GM12878 (cell line): Measurements from ENCODE around the gene KLHL10. TPM values are rescaled to one million over a fixed set of nuclear protein-coding genes. Genes with fewer than 3 reads are reported as not detected.

ENCODE experiments used
- ATAC-seq: fragments of 200-7000 bp; cut with Tn5 transposase; 3 replicates; pipeline ENCODE4 v1.9.1; 2020; ENCODE audit warnings: mild to moderate bottlenecking, moderate library complexity
- BruUV-seq: library from RNA; stranded (reverse); fragments of 400-500 nt; replicated peaks from 2 replicates; lab custom pipeline; 2021; lab: Mats Ljungman, UMichigan
- CTCF ChIA-PET: fragments of 300-600 bp; sonication (Branson Sonifier 250); formaldehyde crosslinking; extraction: SDS; loops from one replicate; lab custom pipeline; 2021; ENCODE audit warnings: inconsistent platforms; lab: Yijun Ruan, JAX
- POLR2A ChIA-PET: fragments of 350-600 bp; formaldehyde crosslinking; extraction: SDS; loops from one replicate; lab custom pipeline; 2021; ENCODE audit warnings: inconsistent platforms; lab: Charles Lee
- RAD21 ChIA-PET: fragments of 300-600 bp; sonication (Branson Sonifier 250); formaldehyde crosslinking; loops from one replicate; lab custom pipeline; 2023; ENCODE audit warnings: antibody characterized with exemption; ENCODE audit not compliant: unreplicated experiment; lab: Charles Lee
- SMC1A ChIA-PET: fragments of 300-600 bp; sonication (Branson Sonifier 250); formaldehyde crosslinking; loops from one replicate; lab custom pipeline; 2023; ENCODE audit not compliant: unreplicated experiment, uncharacterized antibody; lab: Charles Lee
- DNase-seq: peaks from one replicate; pipeline ENCODE4 v3.0.0-alpha.2; 2011; ENCODE audit warnings: low read depth, low spot score
- FAIRE-seq: peaks from 3 replicates; lab custom pipeline; 2011; peaks lifted over from hg19 to GRCh38; lab: Jason Lieb, UNC
- H2AFZ ChIP-seq: 2 replicates; pipeline ENCODE4 v1.6.0; 2011; ENCODE audit warnings: low read depth, low read length, control low read depth; ENCODE audit not compliant: control insufficient read depth
- H3K27ac ChIP-seq: 2 replicates; pipeline ENCODE4 v1.5.1; 2011; ENCODE audit warnings: control low read depth; ENCODE audit not compliant: control insufficient read depth, insufficient read depth
- H3K27me3 ChIP-seq, 2 experiments: replicated peaks in 1 of 2; 2 replicates each; pipeline versions ENCODE4 v1.6.0 to v1.6.1; 2011; ENCODE audit warnings: low read length in 1 of 2; ENCODE audit not compliant: control insufficient read depth in 2 of 2, insufficient read depth in 2 of 2
- H3K36me3 ChIP-seq, 2 experiments: 2 replicates each; pipeline ENCODE4 v1.5.1; 2011; ENCODE audit warnings: low read length in 1 of 2; ENCODE audit not compliant: control insufficient read depth in 2 of 2, insufficient read depth in 2 of 2
- H3K4me1 ChIP-seq: 2 replicates; pipeline ENCODE4 v1.6.1; 2011; ENCODE audit warnings: mild to moderate bottlenecking, low read length, moderate library complexity, mixed read lengths; ENCODE audit not compliant: control insufficient read depth, insufficient read depth
- H3K4me2 ChIP-seq: 2 replicates; pipeline ENCODE4 v1.6.0; 2011; ENCODE audit warnings: control low read depth; ENCODE audit not compliant: control insufficient read depth, insufficient read depth
- H3K4me3 ChIP-seq: fragments of 200-600 bp; sonication (generic); 2 replicates; pipeline ENCODE4 v1.5.1; 2016
- H3K79me2 ChIP-seq: 2 replicates; pipeline ENCODE4 v1.6.0; 2011; ENCODE audit warnings: low read length; ENCODE audit not compliant: control insufficient read depth, insufficient read depth
- H3K9ac ChIP-seq: 2 replicates; pipeline ENCODE4 v1.8.0; 2011; ENCODE audit warnings: low read length, control low read depth, mixed read lengths; ENCODE audit not compliant: control insufficient read depth, insufficient read depth
- H3K9me3 ChIP-seq: replicated peaks from 3 replicates; pipeline ENCODE4 v1.5.1; 2011; ENCODE audit warnings: mild to moderate bottlenecking, low read length; ENCODE audit not compliant: control insufficient read depth, insufficient read depth
- H4K20me1 ChIP-seq: 2 replicates; pipeline ENCODE4 v1.6.0; 2011; ENCODE audit not compliant: control insufficient read depth, insufficient read depth
- ASH2L ChIP-seq: fragments of 300-600, 200-600 bp; sonication (generic); IDR thresholded peaks from 2 replicates; pipeline ENCODE4 v1.6.1; 2017; ENCODE audit warnings: low read depth, mild to moderate bottlenecking, borderline replicate concordance
- NFIC ChIP-seq: IDR thresholded peaks from 2 replicates; pipeline ENCODE4 v1.6.1; 2012; ENCODE audit warnings: low read depth, mild to moderate bottlenecking, inconsistent platforms, low read length, moderate library complexity
- NRF1 ChIP-seq: conservative IDR thresholded peaks from 2 replicates; pipeline ENCODE4 v1.6.1; 2011; ENCODE audit warnings: mild to moderate bottlenecking, low read depth, low read length, improper control_type of control experiment
- ZBED1 ChIP-seq: IDR thresholded peaks from 2 replicates; pipeline ENCODE4 v1.6.1; 2016; ENCODE audit warnings: borderline replicate concordance
- WGBS: methylation state at CpG from one replicate; pipeline ENCODE4 v1.1.6; 2016; ENCODE audit warnings: low lambda C conversion rate; ENCODE audit not compliant: insufficient replicate concordance, insufficient coverage; ENCODE audit errors: missing lambda C conversion rate; 5-methylcytosine and 5-hydroxymethylcytosine counted together
- in situ Hi-C: fragments of 300-500 bp; cut with MboI; formaldehyde crosslinking; loops from 9 replicates; pipeline ENCODE4 v1.14.3; 2018; ENCODE audit warnings: mixed read lengths
- intact Hi-C: fragments of 100-400 bp; cut with micrococcal nuclease; formaldehyde crosslinking; loops from one replicate; pipeline ENCODE4 v1.14.2; 2022; ENCODE audit not compliant: unreplicated experiment
- polyA plus RNA-seq, 11 experiments: library from polyadenylated mRNA; depleted of rRNA in 4 of 11; unstranded in 6 of 11; stranded (reverse) in 5 of 11; fragments of >200 nt; fragmentation: Nextera tagmentation in 4 of 11; fragmentation: Illumina TruSeq in 1 of 11; extraction: Ambion mirVana in 4 of 11; extraction: Trizol in 1 of 11; gene quantifications; 1 replicate in 1 of 11; 2 replicates in 10 of 11; pipeline versions ENCODE4 v1.2.1 to v1.2.3, GENCODE V29; 2011 to 2016; ENCODE audit warnings: inconsistent platforms in 2 of 11, missing spikeins in 2 of 11, low read depth in 1 of 11
- total RNA-seq, 4 experiments: library from RNA; depleted of rRNA in 3 of 4; stranded (reverse); fragments of >200 nt in 3 of 4; fragmentation: Illumina TruSeq in 1 of 4; extraction: Trizol in 1 of 4; gene quantifications; 2 replicates each; pipeline versions ENCODE4 v1.2.1 to v1.2.3, GENCODE V29; 2013 to 2021
- TF ChIP-seq, protein P1 (sequence below): fragments of 450-650 bp; IDR thresholded peaks from 2 replicates; pipeline ENCODE4 v1.6.1; 2018; ENCODE audit warnings: mild to moderate bottlenecking, low read depth, moderate library complexity; ENCODE audit not compliant: partially characterized antibody
- TF ChIP-seq, protein P2 (sequence below): fragments of 450-650 bp; conservative IDR thresholded peaks from 2 replicates; pipeline ENCODE4 v1.6.1; 2017; ENCODE audit warnings: mild to moderate bottlenecking, moderate library complexity
- TF ChIP-seq, protein P3 (sequence below): fragments of 450-650 bp; IDR thresholded peaks from 2 replicates; pipeline ENCODE4 v1.6.1; 2017; ENCODE audit warnings: mild to moderate bottlenecking, moderate library complexity
- TF ChIP-seq, protein P4 (sequence below), 3 experiments: IDR thresholded peaks in 2 of 3; conservative IDR thresholded peaks in 1 of 3; 2 replicates each; pipeline ENCODE4 v1.5.1; 2011; ENCODE audit warnings: low read depth in 3 of 3, low read length in 3 of 3, mild to moderate bottlenecking in 3 of 3, control low read depth in 2 of 3, moderate library complexity in 2 of 3, inconsistent platforms in 1 of 3, mixed read lengths in 1 of 3; ENCODE audit not compliant: control insufficient read depth in 2 of 3, insufficient read depth in 1 of 3; ENCODE audit errors: extremely low read depth in 1 of 3
- TF ChIP-seq, protein P5 (sequence below): IDR thresholded peaks from 2 replicates; pipeline ENCODE4 v1.6.1; 2011; ENCODE audit warnings: low read depth, low read length, improper control_type of control experiment, borderline replicate concordance

The KLHL10 gene
- total and polyA plus RNA-seq, 10 of the 15 experiments (the other 5 are each of a cell fraction or from before 2014, with no cell fraction given): 0.13 to 0.62 (median 0.20) TPM; not detected in 4

DNA sequence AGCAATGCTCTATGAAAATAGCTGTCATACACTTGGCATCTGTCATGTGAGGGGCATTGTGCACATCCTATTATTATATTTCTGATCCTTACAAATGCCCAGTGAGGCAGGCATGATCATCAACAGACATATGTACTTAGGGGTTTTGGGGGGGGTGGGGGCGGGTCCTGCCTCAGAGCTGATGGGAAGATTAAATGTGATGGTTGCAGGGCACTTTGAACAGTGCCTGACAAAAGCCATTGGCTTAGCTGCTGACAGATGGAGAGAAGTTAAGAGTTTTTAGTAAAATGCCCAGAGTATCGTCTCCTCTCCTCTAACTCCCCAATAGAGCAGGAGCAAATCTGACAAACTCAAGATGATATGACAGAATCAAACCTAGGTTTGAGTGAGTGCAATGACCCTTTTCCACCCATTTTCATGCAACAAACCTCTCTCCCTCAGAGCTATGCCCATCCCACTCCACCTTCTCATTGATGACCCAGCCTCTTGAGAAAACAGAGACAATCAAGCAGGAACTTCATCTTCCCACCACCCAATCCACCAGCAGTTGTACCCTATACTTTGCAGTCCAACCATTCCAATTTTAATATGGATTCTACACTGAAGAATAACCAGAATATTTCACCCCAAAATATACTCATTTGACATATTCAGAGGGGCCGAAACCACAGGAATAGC, 22.8 kb downstream of the KLHL10 start:
- no peak for ATAC-seq
- in situ Hi-C loops: no loop called here
- no peak overlapping the region for H3K4me3 ChIP-seq
- ChIA-PET CTCF (no interaction called here), RAD21 (interaction anchor here (2.2 kb wide), 1 partner anchor 11 kb away, joined by 5 read pairs; no protein-coding TSS in a partner anchor), SMC1A (interaction anchor here (1.1 to 1.4 kb wide), 2 partner anchors 10 to 18 kb away, joined by 3 to 4 read pairs; no protein-coding TSS in a partner anchor), POLR2A (interaction anchor here (1.4 kb wide), 1 partner anchor 11 kb away, joined by 5 read pairs; no protein-coding TSS in a partner anchor)
- FAIRE-seq: no peak
- DNase-seq: no peak
- H3K4me1 ChIP-seq: peaks cover 4% of the 10 kb centered on the region; the same call in 1 of the 2 replicates
- WGBS: 76% methylated on average over 3 of the region's 3 CpGs
- H3K9me3 ChIP-seq: no peaks in the 10 kb centered on the region
- intact Hi-C loops: no loop called here
- no peak overlapping the region for H2AFZ ChIP-seq
- H4K20me1 ChIP-seq: no peaks in the 10 kb centered on the region
- H3K9ac ChIP-seq: no peak overlapping the region
- 0 out of 2 replicates have a peak overlapping the region, but pooled peaks have one; percentile 44 for H3K4me2 ChIP-seq
- no peaks in the 10 kb centered on the region for H3K36me3 ChIP-seq
- H3K27ac ChIP-seq: no peak overlapping the region
- no peaks in the 10 kb centered on the region for H3K27me3 ChIP-seq
- BruUV-seq: no TSS peak
- H3K79me2 ChIP-seq: peaks cover 41% of the 10 kb centered on the region
- TF ChIP-seq, protein P1, sequence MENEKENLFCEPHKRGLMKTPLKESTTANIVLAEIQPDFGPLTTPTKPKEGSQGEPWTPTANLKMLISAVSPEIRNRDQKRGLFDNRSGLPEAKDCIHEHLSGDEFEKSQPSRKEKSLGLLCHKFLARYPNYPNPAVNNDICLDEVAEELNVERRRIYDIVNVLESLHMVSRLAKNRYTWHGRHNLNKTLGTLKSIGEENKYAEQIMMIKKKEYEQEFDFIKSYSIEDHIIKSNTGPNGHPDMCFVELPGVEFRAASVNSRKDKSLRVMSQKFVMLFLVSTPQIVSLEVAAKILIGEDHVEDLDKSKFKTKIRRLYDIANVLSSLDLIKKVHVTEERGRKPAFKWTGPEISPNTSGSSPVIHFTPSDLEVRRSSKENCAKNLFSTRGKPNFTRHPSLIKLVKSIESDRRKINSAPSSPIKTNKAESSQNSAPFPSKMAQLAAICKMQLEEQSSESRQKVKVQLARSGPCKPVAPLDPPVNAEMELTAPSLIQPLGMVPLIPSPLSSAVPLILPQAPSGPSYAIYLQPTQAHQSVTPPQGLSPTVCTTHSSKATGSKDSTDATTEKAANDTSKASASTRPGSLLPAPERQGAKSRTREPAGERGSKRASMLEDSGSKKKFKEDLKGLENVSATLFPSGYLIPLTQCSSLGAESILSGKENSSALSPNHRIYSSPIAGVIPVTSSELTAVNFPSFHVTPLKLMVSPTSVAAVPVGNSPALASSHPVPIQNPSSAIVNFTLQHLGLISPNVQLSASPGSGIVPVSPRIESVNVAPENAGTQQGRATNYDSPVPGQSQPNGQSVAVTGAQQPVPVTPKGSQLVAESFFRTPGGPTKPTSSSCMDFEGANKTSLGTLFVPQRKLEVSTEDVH: no peak
- TF ChIP-seq, protein P2, sequence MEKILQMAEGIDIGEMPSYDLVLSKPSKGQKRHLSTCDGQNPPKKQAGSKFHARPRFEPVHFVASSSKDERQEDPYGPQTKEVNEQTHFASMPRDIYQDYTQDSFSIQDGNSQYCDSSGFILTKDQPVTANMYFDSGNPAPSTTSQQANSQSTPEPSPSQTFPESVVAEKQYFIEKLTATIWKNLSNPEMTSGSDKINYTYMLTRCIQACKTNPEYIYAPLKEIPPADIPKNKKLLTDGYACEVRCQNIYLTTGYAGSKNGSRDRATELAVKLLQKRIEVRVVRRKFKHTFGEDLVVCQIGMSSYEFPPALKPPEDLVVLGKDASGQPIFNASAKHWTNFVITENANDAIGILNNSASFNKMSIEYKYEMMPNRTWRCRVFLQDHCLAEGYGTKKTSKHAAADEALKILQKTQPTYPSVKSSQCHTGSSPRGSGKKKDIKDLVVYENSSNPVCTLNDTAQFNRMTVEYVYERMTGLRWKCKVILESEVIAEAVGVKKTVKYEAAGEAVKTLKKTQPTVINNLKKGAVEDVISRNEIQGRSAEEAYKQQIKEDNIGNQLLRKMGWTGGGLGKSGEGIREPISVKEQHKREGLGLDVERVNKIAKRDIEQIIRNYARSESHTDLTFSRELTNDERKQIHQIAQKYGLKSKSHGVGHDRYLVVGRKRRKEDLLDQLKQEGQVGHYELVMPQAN: no peak
- TF ChIP-seq ASH2L: no peak
- TF ChIP-seq, protein P3, sequence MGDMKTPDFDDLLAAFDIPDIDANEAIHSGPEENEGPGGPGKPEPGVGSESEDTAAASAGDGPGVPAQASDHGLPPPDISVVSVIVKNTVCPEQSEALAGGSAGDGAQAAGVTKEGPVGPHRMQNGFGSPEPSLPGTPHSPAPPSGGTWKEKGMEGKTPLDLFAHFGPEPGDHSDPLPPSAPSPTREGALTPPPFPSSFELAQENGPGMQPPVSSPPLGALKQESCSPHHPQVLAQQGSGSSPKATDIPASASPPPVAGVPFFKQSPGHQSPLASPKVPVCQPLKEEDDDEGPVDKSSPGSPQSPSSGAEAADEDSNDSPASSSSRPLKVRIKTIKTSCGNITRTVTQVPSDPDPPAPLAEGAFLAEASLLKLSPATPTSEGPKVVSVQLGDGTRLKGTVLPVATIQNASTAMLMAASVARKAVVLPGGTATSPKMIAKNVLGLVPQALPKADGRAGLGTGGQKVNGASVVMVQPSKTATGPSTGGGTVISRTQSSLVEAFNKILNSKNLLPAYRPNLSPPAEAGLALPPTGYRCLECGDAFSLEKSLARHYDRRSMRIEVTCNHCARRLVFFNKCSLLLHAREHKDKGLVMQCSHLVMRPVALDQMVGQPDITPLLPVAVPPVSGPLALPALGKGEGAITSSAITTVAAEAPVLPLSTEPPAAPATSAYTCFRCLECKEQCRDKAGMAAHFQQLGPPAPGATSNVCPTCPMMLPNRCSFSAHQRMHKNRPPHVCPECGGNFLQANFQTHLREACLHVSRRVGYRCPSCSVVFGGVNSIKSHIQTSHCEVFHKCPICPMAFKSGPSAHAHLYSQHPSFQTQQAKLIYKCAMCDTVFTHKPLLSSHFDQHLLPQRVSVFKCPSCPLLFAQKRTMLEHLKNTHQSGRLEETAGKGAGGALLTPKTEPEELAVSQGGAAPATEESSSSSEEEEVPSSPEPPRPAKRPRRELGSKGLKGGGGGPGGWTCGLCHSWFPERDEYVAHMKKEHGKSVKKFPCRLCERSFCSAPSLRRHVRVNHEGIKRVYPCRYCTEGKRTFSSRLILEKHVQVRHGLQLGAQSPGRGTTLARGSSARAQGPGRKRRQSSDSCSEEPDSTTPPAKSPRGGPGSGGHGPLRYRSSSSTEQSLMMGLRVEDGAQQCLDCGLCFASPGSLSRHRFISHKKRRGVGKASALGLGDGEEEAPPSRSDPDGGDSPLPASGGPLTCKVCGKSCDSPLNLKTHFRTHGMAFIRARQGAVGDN: no peak
- TF ChIP-seq NFIC: no peak
- TF ChIP-seq NRF1: no peak
- TF ChIP-seq, protein P4, sequence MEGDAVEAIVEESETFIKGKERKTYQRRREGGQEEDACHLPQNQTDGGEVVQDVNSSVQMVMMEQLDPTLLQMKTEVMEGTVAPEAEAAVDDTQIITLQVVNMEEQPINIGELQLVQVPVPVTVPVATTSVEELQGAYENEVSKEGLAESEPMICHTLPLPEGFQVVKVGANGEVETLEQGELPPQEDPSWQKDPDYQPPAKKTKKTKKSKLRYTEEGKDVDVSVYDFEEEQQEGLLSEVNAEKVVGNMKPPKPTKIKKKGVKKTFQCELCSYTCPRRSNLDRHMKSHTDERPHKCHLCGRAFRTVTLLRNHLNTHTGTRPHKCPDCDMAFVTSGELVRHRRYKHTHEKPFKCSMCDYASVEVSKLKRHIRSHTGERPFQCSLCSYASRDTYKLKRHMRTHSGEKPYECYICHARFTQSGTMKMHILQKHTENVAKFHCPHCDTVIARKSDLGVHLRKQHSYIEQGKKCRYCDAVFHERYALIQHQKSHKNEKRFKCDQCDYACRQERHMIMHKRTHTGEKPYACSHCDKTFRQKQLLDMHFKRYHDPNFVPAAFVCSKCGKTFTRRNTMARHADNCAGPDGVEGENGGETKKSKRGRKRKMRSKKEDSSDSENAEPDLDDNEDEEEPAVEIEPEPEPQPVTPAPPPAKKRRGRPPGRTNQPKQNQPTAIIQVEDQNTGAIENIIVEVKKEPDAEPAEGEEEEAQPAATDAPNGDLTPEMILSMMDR (IDR thresholded peaks at IDR 0.05 in 2 of 3, conservative IDR thresholded peaks at IDR 0.05 in 1 of 3; ENCODE audit: control insufficient read depth in 2 of 3, extremely low read depth in 1 of 3, insufficient read depth in 1 of 3, low read depth in 3 of 3, low read length in 3 of 3): no peak
- TF ChIP-seq ZBED1: no peak
- TF ChIP-seq, protein P5, sequence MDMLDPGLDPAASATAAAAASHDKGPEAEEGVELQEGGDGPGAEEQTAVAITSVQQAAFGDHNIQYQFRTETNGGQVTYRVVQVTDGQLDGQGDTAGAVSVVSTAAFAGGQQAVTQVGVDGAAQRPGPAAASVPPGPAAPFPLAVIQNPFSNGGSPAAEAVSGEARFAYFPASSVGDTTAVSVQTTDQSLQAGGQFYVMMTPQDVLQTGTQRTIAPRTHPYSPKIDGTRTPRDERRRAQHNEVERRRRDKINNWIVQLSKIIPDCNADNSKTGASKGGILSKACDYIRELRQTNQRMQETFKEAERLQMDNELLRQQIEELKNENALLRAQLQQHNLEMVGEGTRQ: no peak
